HepG2 (cell line): Measurements from ENCODE around the gene C1R. TPM values are rescaled to one million over a fixed set of nuclear protein-coding genes. Genes with fewer than 3 reads are reported as not detected.

ENCODE experiments used
- ERF ChIP-seq: IDR thresholded peaks from 2 replicates; pipeline ENCODE4 v1.6.1; 2018; ENCODE audit warnings: missing biosample characterization, missing genetic modification reagents
- ETV6 ChIP-seq: sonication (generic); formaldehyde crosslinking; conservative IDR thresholded peaks from 2 replicates; pipeline ENCODE4 v1.4.0; 2020; ENCODE audit warnings: missing genetic modification reagents
- KMT2B ChIP-seq: IDR thresholded peaks from 2 replicates; pipeline ENCODE4 v1.6.1; 2016; ENCODE audit warnings: missing genetic modification reagents, missing compliant biosample characterization
- MAFG ChIP-seq: sonication (generic); formaldehyde crosslinking; IDR thresholded peaks from 2 replicates; pipeline ENCODE4 v1.5.1; 2020; ENCODE audit warnings: mild to moderate bottlenecking, missing genetic modification reagents
- MEIS2 ChIP-seq: sonication (generic); formaldehyde crosslinking; IDR thresholded peaks from 2 replicates; pipeline ENCODE4 v1.9.0; 2021; ENCODE audit warnings: mild to moderate bottlenecking, missing genetic modification reagents
- NFKBIZ ChIP-seq: IDR thresholded peaks from 2 replicates; pipeline ENCODE4 v1.6.1; 2018; ENCODE audit warnings: missing genetic modification reagents, missing compliant biosample characterization
- POLR2G ChIP-seq: fragments of 200-400 bp; formaldehyde crosslinking; IDR thresholded peaks from 2 replicates; pipeline ENCODE4 v1.6.1; 2018; ENCODE audit warnings: mild to moderate bottlenecking, low read depth, low read length, moderate library complexity
- PRMT3 ChIP-seq: sonication (generic); formaldehyde crosslinking; IDR thresholded peaks from 2 replicates; pipeline ENCODE4 v1.8.1; 2022; ENCODE audit warnings: low read depth, mild to moderate bottlenecking, moderate library complexity, missing genetic modification reagents, borderline replicate concordance
- RBFOX2 ChIP-seq: fragments of 200-400 bp; formaldehyde crosslinking; IDR thresholded peaks from 2 replicates; pipeline ENCODE4 v1.6.1; 2017; ENCODE audit warnings: low read depth, mild to moderate bottlenecking, low read length
- RFX1 ChIP-seq: fragments of 450-650 bp; IDR thresholded peaks from 2 replicates; pipeline ENCODE4 v1.6.1; 2017
- SMAD1 ChIP-seq: sonication (generic); formaldehyde crosslinking; IDR thresholded peaks from 2 replicates; pipeline ENCODE4 v1.4.0; 2020; ENCODE audit warnings: missing genetic modification reagents, low read depth, mild to moderate bottlenecking, borderline replicate concordance
- SOX5 ChIP-seq: IDR thresholded peaks from 2 replicates; pipeline ENCODE4 v1.6.1; 2016; ENCODE audit warnings: borderline replicate concordance
- SRF ChIP-seq: IDR thresholded peaks from 2 replicates; pipeline ENCODE4 v1.6.1; 2011; ENCODE audit warnings: mild to moderate bottlenecking, low read depth, low read length, moderate library complexity
- THAP11 ChIP-seq: IDR thresholded peaks from 2 replicates; pipeline ENCODE4 v1.6.1; 2016; ENCODE audit warnings: missing biosample characterization, missing genetic modification reagents
- U2AF2 ChIP-seq: fragments of 200-400 bp; formaldehyde crosslinking; IDR thresholded peaks from 2 replicates; pipeline ENCODE4 v1.6.1; 2017; ENCODE audit warnings: low read depth, mild to moderate bottlenecking, low read length
- YEATS4 ChIP-seq: sonication (generic); formaldehyde crosslinking; IDR thresholded peaks from 2 replicates; pipeline ENCODE4 v1.4.0; 2020; ENCODE audit warnings: missing genetic modification reagents, borderline replicate concordance
- ZBTB26 ChIP-seq: IDR thresholded peaks from 2 replicates; pipeline ENCODE4 v1.6.1; 2016; ENCODE audit warnings: missing compliant biosample characterization, missing genetic modification reagents, borderline replicate concordance
- ZNF263 ChIP-seq: sonication (generic); formaldehyde crosslinking; IDR thresholded peaks from 2 replicates; pipeline ENCODE4 v1.4.0; 2020; ENCODE audit warnings: missing genetic modification reagents
- ZNF292 ChIP-seq: sonication (generic); formaldehyde crosslinking; IDR thresholded peaks from 2 replicates; pipeline ENCODE4 v1.8.1; 2022; ENCODE audit warnings: mild to moderate bottlenecking, low read depth, missing genetic modification reagents, borderline replicate concordance
- ZNF430 ChIP-seq: sonication (generic); formaldehyde crosslinking; IDR thresholded peaks from 2 replicates; pipeline ENCODE4 v1.9.0; 2021; ENCODE audit warnings: mild to moderate bottlenecking, missing genetic modification reagents
- ZNF484 ChIP-seq: sonication (generic); formaldehyde crosslinking; IDR thresholded peaks from 2 replicates; pipeline ENCODE4 v1.5.1; 2020; ENCODE audit warnings: mild to moderate bottlenecking, low read depth, missing genetic modification reagents, borderline replicate concordance
- ZNF589 ChIP-seq: sonication (generic); formaldehyde crosslinking; conservative IDR thresholded peaks from 2 replicates; pipeline ENCODE4 v1.8.0; 2022; ENCODE audit warnings: mild to moderate bottlenecking, moderate library complexity, missing genetic modification reagents
- ZNF616 ChIP-seq: sonication (generic); formaldehyde crosslinking; IDR thresholded peaks from 2 replicates; pipeline ENCODE4 v1.5.0; 2020; ENCODE audit warnings: low read depth, mild to moderate bottlenecking, missing genetic modification reagents
- polyA plus RNA-seq, 8 experiments: library from polyadenylated mRNA; depleted of rRNA in 3 of 8; stranded (reverse) in 7 of 8; unstranded in 1 of 8; fragments of >200 nt; fragmentation: Illumina TruSeq in 4 of 8; extraction: Trizol in 4 of 8; gene quantifications; 2 replicates each; pipeline versions ENCODE4 v1.2.1 to v1.2.3, GENCODE V29; 2011 to 2016; ENCODE audit warnings: low read depth in 4 of 8, missing spikeins in 1 of 8, mixed read lengths in 1 of 8; ENCODE audit not compliant: insufficient read depth in 1 of 8
- total RNA-seq, 5 experiments: library from RNA; depleted of rRNA; stranded (reverse); fragments of >200 nt; fragmentation: Illumina TruSeq; extraction: Trizol; gene quantifications; 2 replicates each; pipeline ENCODE4 v1.2.3, GENCODE V29; 2016; ENCODE audit warnings: low read depth in 1 of 5
- TF ChIP-seq, protein P1 (sequence below): sonication (generic); formaldehyde crosslinking; IDR thresholded peaks from 2 replicates; pipeline ENCODE4 v1.5.0; 2020; ENCODE audit warnings: missing genetic modification reagents, mild to moderate bottlenecking, borderline replicate concordance
- TF ChIP-seq, protein P2 (sequence below): sonication (generic); formaldehyde crosslinking; IDR thresholded peaks from 2 replicates; pipeline ENCODE4 v1.4.0; 2020; ENCODE audit warnings: mild to moderate bottlenecking, missing genetic modification reagents
- TF ChIP-seq, protein P3 (sequence below): IDR thresholded peaks from 2 replicates; pipeline ENCODE4 v1.6.1; 2012; ENCODE audit warnings: inconsistent platforms

C1R gene
- total and polyA plus RNA-seq, 2 of the 13 experiments (the other 11 are each of a cell fraction or from before 2014, with no cell fraction given) = 3.5 to 6.5 TPM

- TF ChIP-seq, protein P1, sequence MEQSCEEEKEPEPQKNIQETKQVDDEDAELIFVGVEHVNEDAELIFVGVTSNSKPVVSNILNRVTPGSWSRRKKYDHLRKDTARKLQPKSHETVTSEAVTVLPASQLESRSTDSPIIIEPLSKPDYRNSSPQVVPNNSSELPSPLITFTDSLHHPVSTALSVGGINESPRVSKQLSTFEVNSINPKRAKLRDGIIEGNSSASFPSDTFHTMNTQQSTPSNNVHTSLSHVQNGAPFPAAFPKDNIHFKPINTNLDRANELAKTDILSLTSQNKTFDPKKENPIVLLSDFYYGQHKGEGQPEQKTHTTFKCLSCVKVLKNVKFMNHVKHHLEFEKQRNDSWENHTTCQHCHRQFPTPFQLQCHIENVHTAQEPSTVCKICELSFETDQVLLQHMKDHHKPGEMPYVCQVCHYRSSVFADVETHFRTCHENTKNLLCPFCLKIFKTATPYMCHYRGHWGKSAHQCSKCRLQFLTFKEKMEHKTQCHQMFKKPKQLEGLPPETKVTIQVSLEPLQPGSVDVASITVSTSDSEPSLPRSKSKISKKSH (CRISPR knock-in tag) = peak; percentile 34; the same call in 1 of the 2 replicates
- TF ChIP-seq SRF = no peak
- no peak for TF ChIP-seq PRMT3
- 0 out of 2 replicates have a peak, but pooled peaks have one; percentile 28 for TF ChIP-seq MEIS2 (CRISPR knock-in tag)
- 0 out of 2 replicates have a peak, but pooled peaks have one; percentile 33 for TF ChIP-seq ZBTB26 (CRISPR knock-in tag)
- TF ChIP-seq KMT2B = no peak
- no peak for TF ChIP-seq YEATS4 (CRISPR knock-in tag)
- TF ChIP-seq U2AF2 = no peak
- TF ChIP-seq POLR2G = peak; percentile 59; the same call in 1 of the 2 replicates
- peak; percentile 61; the same call in 1 of the 2 replicates for TF ChIP-seq SMAD1 (CRISPR knock-in tag)
- TF ChIP-seq RBFOX2 = peak; percentile 58
- TF ChIP-seq SOX5 (CRISPR knock-in tag) = no peak
- no peak for TF ChIP-seq ZNF484 (CRISPR knock-in tag)
- 0 out of 2 replicates have a peak, but pooled peaks have one; percentile 47 for TF ChIP-seq NFKBIZ
- TF ChIP-seq ZNF589 (CRISPR knock-in tag) = no peak
- TF ChIP-seq ETV6 (CRISPR knock-in tag) = no peak
- TF ChIP-seq, protein P2, sequence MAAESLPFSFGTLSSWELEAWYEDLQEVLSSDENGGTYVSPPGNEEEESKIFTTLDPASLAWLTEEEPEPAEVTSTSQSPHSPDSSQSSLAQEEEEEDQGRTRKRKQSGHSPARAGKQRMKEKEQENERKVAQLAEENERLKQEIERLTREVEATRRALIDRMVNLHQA = no peak
- peak; percentile 72; the same call in 1 of the 2 replicates for TF ChIP-seq ERF (CRISPR knock-in tag)
- TF ChIP-seq ZNF263 = peak; percentile 99
- TF ChIP-seq THAP11 (CRISPR knock-in tag) = 0 out of 2 replicates have a peak, but pooled peaks have one; percentile 24
- TF ChIP-seq ZNF292 (CRISPR knock-in tag) = peak; percentile 63; the same call in 1 of the 2 replicates
- TF ChIP-seq, protein P3, sequence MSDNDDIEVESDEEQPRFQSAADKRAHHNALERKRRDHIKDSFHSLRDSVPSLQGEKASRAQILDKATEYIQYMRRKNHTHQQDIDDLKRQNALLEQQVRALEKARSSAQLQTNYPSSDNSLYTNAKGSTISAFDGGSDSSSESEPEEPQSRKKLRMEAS = peak; percentile 14; the same call in 1 of the 2 replicates
- TF ChIP-seq ZNF616 = peak; percentile 34; the same call in 1 of the 2 replicates
- no peak; the same call in 1 of the 2 replicates for TF ChIP-seq ZNF430 (CRISPR knock-in tag)
- TF ChIP-seq RFX1 = no peak
- TF ChIP-seq MAFG (CRISPR knock-in tag) = peak; percentile 34; the same call in 1 of the 2 replicates
Measured at GRCh38 chr12:7127916-7128626, 35.8 kb upstream of the C1R start (continued).
